ENCODE data around the gene SH2D4B.
"Not testable (repeated sequence)": the region's sequence is repeated elsewhere in the genome, so short reads cannot be mapped to it uniquely, and the experiment has no call there.

The SH2D4B gene

GRCh38 chr10:80540981-80541750, 3.5 kb downstream of the SH2D4B start:
- Histone ChIP-seq H3K27me3 (ENCODE audit: insufficient read depth, insufficient read length) (no peaks in the 10 kb centered on the region), H3K36me3 (ENCODE audit: insufficient read depth, insufficient read length, low read length) (no peaks in the 10 kb centered on the region), H3K9ac (ENCODE audit: insufficient read length, low read depth) (no peak overlapping the region), H3K9me3 (ENCODE audit: insufficient read depth, low read length) (no peaks in the 10 kb centered on the region), H3K4me3 (ENCODE audit: insufficient read length, low read depth) (no peak overlapping the region), H3K4me1 (ENCODE audit: insufficient read depth, insufficient read length) (no peaks in the 10 kb centered on the region)
- no peak for TF ChIP-seq SUZ12 (IDR thresholded peaks at IDR 0.05; ENCODE audit: extremely low read depth, insufficient read depth, insufficient read length)
- TF ChIP-seq ZNF274 (IDR thresholded peaks at IDR 0.05; ENCODE audit: low read depth, low read length), result no peak
- no peak for TF ChIP-seq YY1 (IDR thresholded peaks at IDR 0.05; ENCODE audit: insufficient read depth, insufficient read length)
- DNase-seq (ENCODE audit: low read depth, low spot score), result no peak

- no peak for DNase-seq (ENCODE audit: low read depth, low spot score)
- no peaks in the 10 kb centered on the region for H3K36me3 ChIP-seq (ENCODE audit: insufficient read depth, insufficient read length, low read length)
- no peaks in the 10 kb centered on the region for H3K27me3 ChIP-seq (ENCODE audit: insufficient read depth, insufficient read length)
- H3K9ac ChIP-seq (ENCODE audit: insufficient read length, low read depth), result no peak overlapping the region
- H3K9me3 ChIP-seq (ENCODE audit: insufficient read depth, low read length), result no peaks in the 10 kb centered on the region
- no peak overlapping the region for H3K4me3 ChIP-seq (ENCODE audit: insufficient read length, low read depth)
- no peaks in the 10 kb centered on the region for H3K4me1 ChIP-seq (ENCODE audit: insufficient read depth, insufficient read length)
- TF ChIP-seq SUZ12 (IDR thresholded peaks at IDR 0.05; ENCODE audit: extremely low read depth, insufficient read depth, insufficient read length) (no peak), YY1 (IDR thresholded peaks at IDR 0.05; ENCODE audit: insufficient read depth, insufficient read length) (no peak), ZNF274 (IDR thresholded peaks at IDR 0.05; ENCODE audit: low read depth, low read length) (no peak)
These were observed 4.4 kb downstream of the SH2D4B start for GRCh38 chr10:80542053-80542452.

- no peak overlapping the region for H3K9ac ChIP-seq (ENCODE audit: insufficient read length, low read depth)
- no peaks in the 10 kb centered on the region for H3K4me1 ChIP-seq (ENCODE audit: insufficient read depth, insufficient read length)
- H3K4me3 ChIP-seq (ENCODE audit: insufficient read length, low read depth), result no peak overlapping the region
- H3K9me3 ChIP-seq (ENCODE audit: insufficient read depth, low read length), result no peaks in the 10 kb centered on the region
- TF ChIP-seq YY1 (IDR thresholded peaks at IDR 0.05; ENCODE audit: insufficient read depth, insufficient read length) (no peak), ZNF274 (IDR thresholded peaks at IDR 0.05; ENCODE audit: low read depth, low read length) (no peak), SUZ12 (IDR thresholded peaks at IDR 0.05; ENCODE audit: extremely low read depth, insufficient read depth, insufficient read length) (no peak)
- no peaks in the 10 kb centered on the region for H3K36me3 ChIP-seq (ENCODE audit: insufficient read depth, insufficient read length, low read length)
- no peak for DNase-seq (ENCODE audit: low read depth, low spot score)
- H3K27me3 ChIP-seq (ENCODE audit: insufficient read depth, insufficient read length), result no peaks in the 10 kb centered on the region
These were observed 5.1 kb downstream of the SH2D4B start for GRCh38 chr10:80542652-80543318.

GRCh38 chr10:80543319-80543672, 5.6 kb downstream of the SH2D4B start:
- not testable (repeated sequence) for DNase-seq (ENCODE audit: low read depth, low spot score); H3K4me1 ChIP-seq (ENCODE audit: insufficient read depth, insufficient read length); H3K27me3 ChIP-seq (ENCODE audit: insufficient read depth, insufficient read length); H3K9me3 ChIP-seq (ENCODE audit: insufficient read depth, low read length); H3K36me3 ChIP-seq (ENCODE audit: insufficient read depth, insufficient read length, low read length); H3K9ac ChIP-seq (ENCODE audit: insufficient read length, low read depth); H3K4me3 ChIP-seq (ENCODE audit: insufficient read length, low read depth)

GRCh38 chr10:80544316-80544953, 6.7 kb downstream of the SH2D4B start:
- H3K27me3 ChIP-seq (ENCODE audit: insufficient read depth, insufficient read length), result no peaks in the 10 kb centered on the region
- TF ChIP-seq YY1 (IDR thresholded peaks at IDR 0.05; ENCODE audit: insufficient read depth, insufficient read length), result no peak
- no peak for TF ChIP-seq SUZ12 (IDR thresholded peaks at IDR 0.05; ENCODE audit: extremely low read depth, insufficient read depth, insufficient read length)
- TF ChIP-seq ZNF274 (IDR thresholded peaks at IDR 0.05; ENCODE audit: low read depth, low read length), result no peak
- H3K4me1 ChIP-seq (ENCODE audit: insufficient read depth, insufficient read length), result no peaks in the 10 kb centered on the region
- DNase-seq (ENCODE audit: low read depth, low spot score), result no peak
- no peaks in the 10 kb centered on the region for H3K36me3 ChIP-seq (ENCODE audit: insufficient read depth, insufficient read length, low read length)
- no peaks in the 10 kb centered on the region for H3K9me3 ChIP-seq (ENCODE audit: insufficient read depth, low read length)
- no peak overlapping the region for H3K9ac ChIP-seq (ENCODE audit: insufficient read length, low read depth)
- H3K4me3 ChIP-seq (ENCODE audit: insufficient read length, low read depth), result no peak overlapping the region

- Histone ChIP-seq H3K9me3 (ENCODE audit: insufficient read depth, low read length) (no peaks in the 10 kb centered on the region), H3K27me3 (ENCODE audit: insufficient read depth, insufficient read length) (no peaks in the 10 kb centered on the region), H3K9ac (ENCODE audit: insufficient read length, low read depth) (no peak overlapping the region), H3K4me3 (ENCODE audit: insufficient read length, low read depth) (no peak overlapping the region), H3K4me1 (ENCODE audit: insufficient read depth, insufficient read length) (no peaks in the 10 kb centered on the region), H3K36me3 (ENCODE audit: insufficient read depth, insufficient read length, low read length) (no peaks in the 10 kb centered on the region)
- no peak for DNase-seq (ENCODE audit: low read depth, low spot score)
- no peak for TF ChIP-seq SUZ12 (IDR thresholded peaks at IDR 0.05; ENCODE audit: extremely low read depth, insufficient read depth, insufficient read length)
- no peak for TF ChIP-seq ZNF274 (IDR thresholded peaks at IDR 0.05; ENCODE audit: low read depth, low read length)
- TF ChIP-seq YY1 (IDR thresholded peaks at IDR 0.05; ENCODE audit: insufficient read depth, insufficient read length), result no peak
These were observed 7.7 kb downstream of the SH2D4B start for GRCh38 chr10:80545258-80545881.

- TF ChIP-seq SUZ12 (IDR thresholded peaks at IDR 0.05; ENCODE audit: extremely low read depth, insufficient read depth, insufficient read length) (no peak), YY1 (IDR thresholded peaks at IDR 0.05; ENCODE audit: insufficient read depth, insufficient read length) (no peak), ZNF274 (IDR thresholded peaks at IDR 0.05; ENCODE audit: low read depth, low read length) (no peak)
- no peaks in the 10 kb centered on the region for H3K9me3 ChIP-seq (ENCODE audit: insufficient read depth, low read length)
- no peak overlapping the region for H3K4me3 ChIP-seq (ENCODE audit: insufficient read length, low read depth)
- no peaks in the 10 kb centered on the region for H3K36me3 ChIP-seq (ENCODE audit: insufficient read depth, insufficient read length, low read length)
- no peak for DNase-seq (ENCODE audit: low read depth, low spot score)
- H3K9ac ChIP-seq (ENCODE audit: insufficient read length, low read depth), result no peak overlapping the region
- no peaks in the 10 kb centered on the region for H3K27me3 ChIP-seq (ENCODE audit: insufficient read depth, insufficient read length)
- H3K4me1 ChIP-seq (ENCODE audit: insufficient read depth, insufficient read length), result peaks cover 3% of the 10 kb centered on the region
These were observed 14.5 kb downstream of the SH2D4B start for GRCh38 chr10:80552151-80552646.
